Hepatocyte (in vitro differentiated cells): Measurements from ENCODE around the gene MOB2.

Experiments
- CTCF ChIP-seq: fragments of 200-600 bp; sonication (generic); IDR thresholded peaks from 2 replicates; pipeline ENCODE4 v1.5.1; 2016; ENCODE audit warnings: antibody characterized with exemption, mild to moderate bottlenecking; ENCODE audit not compliant: poor library complexity
- EZH2 ChIP-seq: fragments of 200-600 bp; sonication (generic); IDR thresholded peaks from 2 replicates; pipeline ENCODE4 v1.6.1; 2016; ENCODE audit warnings: antibody characterized with exemption, mild to moderate bottlenecking, borderline replicate concordance
- EZH2phosphoT487 ChIP-seq: fragments of 200-600 bp; sonication (generic); IDR thresholded peaks from one replicate; pipeline ENCODE4 v1.6.1; 2018; ENCODE audit warnings: antibody characterized with exemption, mild to moderate bottlenecking, low read depth, moderate library complexity; ENCODE audit not compliant: unreplicated experiment, severe bottlenecking

- TF ChIP-seq CTCF (no peak), EZH2 (no peak), EZH2phosphoT487 (no peak)
Measured at GRCh38 chr11:1532606-1533341, 46.2 kb upstream of the MOB2 start.
